Esophagus mucosa (tissue), 1 donor: Measurements from ENCODE around the gene CMSS1. TPM values are rescaled to one million over a fixed set of nuclear protein-coding genes. Genes with fewer than 3 reads are reported as not detected.

ENCODE experiments used
- ATAC-seq: fragments of 200-7000 bp; cut with Tn5 transposase; one replicate; pipeline ENCODE4 v1.9.1; 2020
- total RNA-seq: library from RNA; stranded (reverse); gene quantifications from one replicate; pipeline ENCODE4 v1.2.4, GENCODE V29; 2023
- donor health status: DM: yes; HTN: yes; CAD: no.

CMSS1 gene
- total RNA-seq, 1 donor from 2014 or later: 24.5 TPM

GRCh38 chr3:99875929-99876841, 58.5 kb downstream of the CMSS1 start:
- ATAC-seq: peak; percentile 97

- no peak for ATAC-seq
These were observed 59.4 kb downstream of the CMSS1 start for GRCh38 chr3:99877031-99877579.

GRCh38 chr3:99878005-99878404, 60.3 kb downstream of the CMSS1 start:
- peak; percentile 66 for ATAC-seq

- no peak for ATAC-seq
These were observed 61.6 kb downstream of the CMSS1 start for GRCh38 chr3:99879275-99879674.

- no peak for ATAC-seq
These were observed 63.5 kb downstream of the CMSS1 start for GRCh38 chr3:99881121-99881524.

- no peak for ATAC-seq
These were observed 64.9 kb downstream of the CMSS1 start for GRCh38 chr3:99882436-99883137.

- no peak for ATAC-seq
These were observed 65.4 kb downstream of the CMSS1 start for GRCh38 chr3:99883138-99883461.

GRCh38 chr3:99883693-99884092, 66.0 kb downstream of the CMSS1 start:
- no peak for ATAC-seq

GRCh38 chr3:99884484-99884883, 66.8 kb downstream of the CMSS1 start:
- no peak for ATAC-seq

GRCh38 chr3:99885085-99885484, 67.4 kb downstream of the CMSS1 start:
- no peak for ATAC-seq

- no peak for ATAC-seq
These were observed 68.2 kb downstream of the CMSS1 start for GRCh38 chr3:99885851-99886250.

GRCh38 chr3:99891610-99892285, 74.1 kb downstream of the CMSS1 start:
- ATAC-seq: no peak

GRCh38 chr3:99892332-99892731, 74.7 kb downstream of the CMSS1 start:
- ATAC-seq: no peak

- no peak for ATAC-seq
These were observed 77.6 kb downstream of the CMSS1 start for GRCh38 chr3:99895131-99895696.

- peak; percentile 60 for ATAC-seq
These were observed 78.2 kb downstream of the CMSS1 start for GRCh38 chr3:99895703-99896441.

- ATAC-seq: no peak
These were observed 78.8 kb downstream of the CMSS1 start for GRCh38 chr3:99896482-99896881.

GRCh38 chr3:99899603-99900002, 81.9 kb downstream of the CMSS1 start:
- ATAC-seq: no peak

GRCh38 chr3:99900248-99900647, 82.6 kb downstream of the CMSS1 start:
- no peak for ATAC-seq

GRCh38 chr3:99901200-99901926, 83.7 kb downstream of the CMSS1 start:
- no peak for ATAC-seq

- ATAC-seq: no peak
These were observed 84.4 kb downstream of the CMSS1 start for GRCh38 chr3:99902091-99902490.

- ATAC-seq: no peak
These were observed 86.2 kb downstream of the CMSS1 start for GRCh38 chr3:99903869-99904268.
